Stimulated activated effector memory CD8-positive, alpha-beta T cell treated with anti-CD3 and anti-CD28 coated beads, Interleukin-12 subunit alpha, Interleukin-12 subunit beta, amount 100 ng/mL, for 72 hours (primary cell): ENCODE measurements around the gene ZDHHC19.
"Not testable (repeated sequence)": the region's sequence is repeated elsewhere in the genome, so short reads cannot be mapped to it uniquely, and the experiment has no call there.

Experiments used
- ATAC-seq: fragments of 150-1000 bp; cut with Tn5 transposase; 2 replicates; pipeline ENCODE4 v1.10.0; 2021
- DNase-seq, 2 donors: peaks; one replicate each; pipeline ENCODE4 v3.0.0; 2021 to 2022; ENCODE audit warnings: low spot score in 2 of 2
- H3K27ac Mint-ChIP-seq: one replicate; pipeline ENCODE4 v1.8.0; 2022; ENCODE audit warnings: mild to moderate bottlenecking, mixed read lengths
- H3K36me3 Mint-ChIP-seq: one replicate; pipeline ENCODE4 v1.8.0; 2022; ENCODE audit warnings: mild to moderate bottlenecking, mixed read lengths
- H3K4me1 Mint-ChIP-seq: one replicate; pipeline ENCODE4 v1.8.0; 2022; ENCODE audit warnings: mixed read lengths
- H3K4me3 Mint-ChIP-seq: one replicate; pipeline ENCODE4 v1.8.0; 2022; ENCODE audit warnings: mild to moderate bottlenecking, mixed read lengths
- H3K9me3 Mint-ChIP-seq: one replicate; pipeline ENCODE4 v1.8.0; 2022; ENCODE audit warnings: mixed read lengths

The ZDHHC19 gene

GRCh38 chr3:196210673-196211556 lies at the start of gene ZDHHC19:
ZDHHC19 (minus strand) TSS chr3:196211400; CDS start chr3:196211315, 85 bp downstream.
- Mint-ChIP-seq H3K4me3 (no peak within 1 kb of the TSS), H3K36me3 (peaks cover 12% of the 10 kb centered on the region), H3K27ac (no peak within 1 kb of the TSS), H3K4me1 (peaks cover 27% of the 10 kb centered on the region), H3K9me3 (no peaks in the 10 kb centered on the region)
- DNase-seq (no peak), ATAC-seq (no peak)

GRCh38 chr3:196260784-196261183 lies 49.6 kb upstream of the ZDHHC19 start:
- H3K27ac Mint-ChIP-seq = no peak overlapping the region
- no peaks in the 10 kb centered on the region for H3K9me3 Mint-ChIP-seq
- DNase-seq (no peak), ATAC-seq (no peak)
- no peaks in the 10 kb centered on the region for H3K4me1 Mint-ChIP-seq
- no peak overlapping the region for H3K4me3 Mint-ChIP-seq
- H3K36me3 Mint-ChIP-seq = peaks cover 86% of the 10 kb centered on the region

- H3K9me3 Mint-ChIP-seq = no peaks in the 10 kb centered on the region
- peaks cover 64% of the 10 kb centered on the region for H3K36me3 Mint-ChIP-seq
- no peak for DNase-seq
- no peak overlapping the region for H3K27ac Mint-ChIP-seq
- peaks cover 12% of the 10 kb centered on the region for H3K4me1 Mint-ChIP-seq
- no peak for ATAC-seq
- H3K4me3 Mint-ChIP-seq = no peak overlapping the region
These were observed 44.6 kb upstream of the ZDHHC19 start for GRCh38 chr3:196255776-196256175.

DNA sequence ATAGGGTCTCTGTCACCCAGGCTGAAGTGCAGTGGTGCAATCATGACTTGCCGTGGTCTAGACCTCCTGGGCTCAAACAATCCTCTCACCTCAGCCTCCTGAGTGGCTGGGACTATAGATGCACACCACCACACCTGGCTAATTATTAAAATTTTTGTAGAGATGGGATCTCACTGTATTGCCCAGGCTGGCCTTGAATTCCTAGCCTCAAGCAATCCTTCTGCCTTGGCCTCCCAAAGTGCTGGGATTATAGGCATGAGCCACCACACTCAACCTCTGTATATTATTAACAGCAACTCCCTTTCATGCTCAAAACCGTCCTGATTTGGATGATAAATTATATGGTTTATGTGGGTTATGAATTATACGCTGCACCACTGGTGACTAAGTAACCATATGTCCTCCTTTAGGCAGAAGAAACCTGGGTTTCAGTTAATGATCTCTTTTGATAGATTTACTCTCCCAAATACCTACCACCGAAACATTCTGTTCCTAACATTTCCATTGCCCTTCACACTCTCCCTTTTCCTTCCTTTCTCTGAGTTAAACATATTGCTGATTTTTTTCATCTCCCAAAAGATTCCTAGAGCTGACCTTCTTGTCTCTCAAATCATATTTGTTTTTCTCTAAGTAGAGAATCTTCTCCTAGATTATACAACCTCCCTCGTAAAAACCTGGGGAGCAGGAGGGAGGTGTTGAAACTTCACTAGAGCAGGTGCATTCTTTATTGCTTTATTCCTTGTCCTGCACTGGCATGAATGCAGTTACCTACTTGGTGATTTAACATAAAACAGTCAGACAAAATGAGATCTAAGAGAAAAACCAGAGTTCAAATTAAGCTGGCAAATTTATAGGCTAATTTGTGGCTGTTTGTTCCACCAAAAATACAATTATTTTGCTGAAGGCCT lies 43.4 kb upstream of the ZDHHC19 start:
- ATAC-seq = peak; percentile 51

DNA sequence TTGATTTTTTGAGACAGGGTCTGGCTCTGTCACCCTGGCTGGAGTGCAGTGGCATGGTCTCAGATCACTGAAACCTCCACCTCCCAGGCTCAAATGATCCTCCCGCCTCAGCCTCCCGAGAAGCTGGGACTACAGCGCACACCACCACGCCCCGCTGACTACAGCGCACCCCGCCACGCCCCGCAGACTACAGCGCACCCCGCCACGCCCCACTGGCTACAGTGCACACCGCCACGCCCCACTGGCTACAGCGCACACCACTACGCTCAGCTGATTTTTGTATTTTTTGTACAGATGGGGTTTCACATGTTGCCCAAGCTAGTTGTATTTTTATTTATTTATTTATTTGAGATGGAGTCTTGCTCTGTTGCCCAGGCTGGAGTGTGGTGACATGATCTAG lies 40.7 kb upstream of the ZDHHC19 start:
- peaks cover 56% of the 10 kb centered on the region for H3K36me3 Mint-ChIP-seq
- no peak overlapping the region for H3K4me3 Mint-ChIP-seq
- peaks cover 12% of the 10 kb centered on the region for H3K4me1 Mint-ChIP-seq
- ATAC-seq = peak; percentile 56
- H3K27ac Mint-ChIP-seq = no peak overlapping the region
- no peak for DNase-seq
- no peaks in the 10 kb centered on the region for H3K9me3 Mint-ChIP-seq

More for the DNA sequence above, 43.4 kb upstream of the ZDHHC19 start:
- Mint-ChIP-seq H3K27ac (peak overlapping the region; percentile 6), H3K9me3 (no peaks in the 10 kb centered on the region), H3K4me1 (peaks cover 12% of the 10 kb centered on the region), H3K36me3 (peaks cover 53% of the 10 kb centered on the region), H3K4me3 (no peak overlapping the region)
- no peak for DNase-seq

DNA sequence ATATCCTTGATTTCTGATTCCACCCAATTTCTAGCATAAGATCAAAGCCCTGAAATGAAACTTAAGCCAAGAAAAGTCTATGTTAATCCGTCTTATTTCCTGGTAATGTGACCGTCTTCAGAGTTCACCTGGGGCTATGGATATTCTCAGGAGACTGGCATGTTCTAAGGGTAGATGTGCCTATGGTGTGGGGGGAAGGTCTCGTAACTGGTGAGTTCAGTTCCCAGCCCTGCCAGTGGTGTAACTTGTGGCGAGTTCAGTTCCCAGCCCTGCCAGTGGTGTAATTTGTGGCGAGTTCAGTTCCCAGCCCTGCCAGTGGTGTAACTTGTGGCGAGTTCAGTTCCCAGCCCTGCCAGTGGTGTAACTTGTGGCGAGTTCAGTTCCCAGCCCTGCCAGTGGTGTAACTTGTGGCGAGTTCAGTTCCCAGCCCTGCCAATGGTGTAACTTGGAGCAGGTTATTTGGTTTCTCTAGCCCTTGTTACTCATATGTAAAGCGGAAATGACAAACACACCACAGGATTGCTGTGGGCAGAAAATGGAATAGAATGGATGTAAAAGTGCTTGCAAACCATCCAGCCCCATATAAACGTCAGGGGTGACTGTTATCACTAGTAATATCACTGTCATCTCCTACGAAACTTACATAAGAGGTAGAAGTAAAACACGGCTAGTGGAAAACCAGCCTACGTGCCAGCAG lies 35.6 kb upstream of the ZDHHC19 start:
- ATAC-seq (peak; percentile 95), DNase-seq (no peak)
- Mint-ChIP-seq H3K4me3 (no peak overlapping the region), H3K4me1 (peaks cover 11% of the 10 kb centered on the region), H3K27ac (peak overlapping the region; percentile 58), H3K36me3 (peaks cover 58% of the 10 kb centered on the region), H3K9me3 (no peaks in the 10 kb centered on the region)

GRCh38 chr3:196244166-196244565 lies 33.0 kb upstream of the ZDHHC19 start:
- not testable (repeated sequence) for ATAC-seq, DNase-seq, H3K27ac Mint-ChIP-seq, H3K4me3 Mint-ChIP-seq, H3K4me1 Mint-ChIP-seq, H3K9me3 Mint-ChIP-seq
- H3K36me3 Mint-ChIP-seq = peaks cover 75% of the 10 kb centered on the region

DNA sequence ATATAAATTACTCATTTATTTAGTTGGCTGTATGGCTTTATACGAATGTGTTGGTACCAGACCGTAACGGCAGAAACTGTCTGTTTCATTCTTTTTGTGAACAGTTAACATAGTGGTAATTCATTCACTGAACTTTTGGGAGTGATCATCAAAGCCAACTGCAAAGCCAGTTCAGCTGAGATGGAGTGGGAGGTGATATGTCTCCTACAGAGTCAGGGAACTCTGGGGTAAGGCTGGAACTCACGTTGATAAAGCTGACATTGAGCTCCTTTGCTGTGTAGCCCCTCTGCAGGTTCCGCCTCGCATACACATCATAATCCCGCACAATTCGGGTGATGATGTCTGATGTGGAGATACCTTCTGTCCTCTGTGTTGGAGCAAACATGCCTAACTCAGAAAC lies 30.5 kb upstream of the ZDHHC19 start:
- Mint-ChIP-seq H3K27ac (no peak overlapping the region), H3K9me3 (no peaks in the 10 kb centered on the region), H3K4me1 (peaks cover 13% of the 10 kb centered on the region), H3K4me3 (no peak overlapping the region), H3K36me3 (peaks cover 67% of the 10 kb centered on the region)
- DNase-seq = no peak
- no peak for ATAC-seq

GRCh38 chr3:196240424-196240823 lies 29.2 kb upstream of the ZDHHC19 start:
- H3K4me1 Mint-ChIP-seq = peaks cover 20% of the 10 kb centered on the region
- ATAC-seq = no peak
- no peak overlapping the region for H3K27ac Mint-ChIP-seq
- no peak overlapping the region for H3K4me3 Mint-ChIP-seq
- no peaks in the 10 kb centered on the region for H3K9me3 Mint-ChIP-seq
- H3K36me3 Mint-ChIP-seq = peaks cover 59% of the 10 kb centered on the region
- DNase-seq = no peak

GRCh38 chr3:196238612-196239560 lies 27.7 kb upstream of the ZDHHC19 start:
- H3K36me3 Mint-ChIP-seq = peaks cover 54% of the 10 kb centered on the region
- no peak overlapping the region for H3K4me3 Mint-ChIP-seq
- peaks cover 21% of the 10 kb centered on the region for H3K4me1 Mint-ChIP-seq
- ATAC-seq (no peak), DNase-seq (no peak)
- H3K27ac Mint-ChIP-seq = no peak overlapping the region
- no peaks in the 10 kb centered on the region for H3K9me3 Mint-ChIP-seq

- no peak for DNase-seq
- Mint-ChIP-seq H3K36me3 (peaks cover 48% of the 10 kb centered on the region), H3K4me1 (peaks cover 34% of the 10 kb centered on the region), H3K27ac (peak overlapping the region; percentile 72), H3K4me3 (no peak overlapping the region), H3K9me3 (no peaks in the 10 kb centered on the region)
- no peak for ATAC-seq
These were observed 26.0 kb upstream of the ZDHHC19 start for GRCh38 chr3:196237203-196237602.

DNA sequence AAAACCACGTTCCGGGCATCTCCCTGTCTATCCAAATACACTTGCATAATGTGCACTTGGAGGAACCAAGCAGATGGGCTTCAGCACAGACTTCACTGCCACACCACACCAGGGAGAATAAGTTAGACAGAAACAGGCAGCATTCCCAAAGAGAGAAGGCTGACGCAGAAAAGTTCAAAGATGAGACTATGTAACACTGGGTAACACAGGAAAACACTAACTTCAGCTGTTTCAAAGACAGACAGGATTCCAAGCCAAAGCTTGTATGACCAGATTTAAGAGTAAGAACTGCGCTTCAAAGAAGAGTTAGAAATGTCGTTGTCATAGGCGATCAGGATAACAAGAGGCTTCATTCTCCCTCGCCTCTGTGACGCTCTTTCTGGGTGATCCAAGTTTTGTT lies 25.0 kb upstream of the ZDHHC19 start:
- no peak for DNase-seq
- ATAC-seq = no peak
- no peaks in the 10 kb centered on the region for H3K9me3 Mint-ChIP-seq
- H3K36me3 Mint-ChIP-seq = peaks cover 38% of the 10 kb centered on the region
- peak overlapping the region; percentile 57 for H3K27ac Mint-ChIP-seq
- H3K4me1 Mint-ChIP-seq = peaks cover 38% of the 10 kb centered on the region
- H3K4me3 Mint-ChIP-seq = no peak overlapping the region

GRCh38 chr3:196235452-196236122 lies 24.4 kb upstream of the ZDHHC19 start:
- Mint-ChIP-seq H3K9me3 (no peaks in the 10 kb centered on the region), H3K4me1 (peaks cover 38% of the 10 kb centered on the region), H3K4me3 (no peak overlapping the region), H3K36me3 (peaks cover 31% of the 10 kb centered on the region), H3K27ac (peak overlapping the region; percentile 57)
- DNase-seq (no peak), ATAC-seq (no peak)

GRCh38 chr3:196232882-196233251 lies 21.7 kb upstream of the ZDHHC19 start:
- Mint-ChIP-seq H3K36me3 (peaks cover 7% of the 10 kb centered on the region), H3K4me1 (peaks cover 38% of the 10 kb centered on the region), H3K4me3 (no peak overlapping the region), H3K9me3 (no peaks in the 10 kb centered on the region), H3K27ac (peak overlapping the region; percentile 84)
- ATAC-seq (peak; percentile 85), DNase-seq (no peak)
